Esophagus squamous epithelium (tissue), 4 donors: ENCODE data around the gene NCOR2.

ENCODE experiments used
- POLR2A ChIP-seq, 4 donors: fragments of 450-650 bp; IDR thresholded peaks; one replicate each; pipeline ENCODE4 v1.6.1; 2017; ENCODE audit warnings: antibody characterized with exemption in 4 of 4, mild to moderate bottlenecking in 4 of 4, moderate library complexity in 3 of 4
- TF ChIP-seq, protein P1 (sequence below), 6 experiments: fragments of 450-650 bp in 4 of 6; fragments of 200-600 bp in 2 of 6; sonication (generic) in 2 of 6; IDR thresholded peaks; one replicate each; pipeline ENCODE4 v1.5.1; 2016 to 2019; ENCODE audit warnings: antibody characterized with exemption in 6 of 6, mild to moderate bottlenecking in 4 of 6, moderate library complexity in 4 of 6

DNA sequence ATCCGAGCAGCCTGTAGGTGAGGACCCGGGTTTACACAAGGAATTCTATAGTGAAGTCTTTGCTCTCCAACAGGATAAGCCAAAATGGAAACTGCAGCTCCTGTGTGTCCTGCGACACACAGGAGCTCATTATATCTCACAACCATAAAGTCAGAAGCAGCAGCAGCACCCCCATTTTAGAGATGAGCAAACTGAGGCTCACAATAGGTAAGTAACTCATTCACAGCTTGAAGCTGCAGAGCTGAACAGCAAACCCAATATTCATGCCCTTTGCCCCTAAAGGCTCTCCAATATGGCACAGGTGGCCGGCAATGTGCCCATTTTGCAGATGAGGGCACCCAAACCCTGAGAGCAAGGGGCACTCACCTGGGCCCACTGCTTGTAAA lies 4.6 kb downstream of the NCOR2 start:
- TF ChIP-seq, protein P1, sequence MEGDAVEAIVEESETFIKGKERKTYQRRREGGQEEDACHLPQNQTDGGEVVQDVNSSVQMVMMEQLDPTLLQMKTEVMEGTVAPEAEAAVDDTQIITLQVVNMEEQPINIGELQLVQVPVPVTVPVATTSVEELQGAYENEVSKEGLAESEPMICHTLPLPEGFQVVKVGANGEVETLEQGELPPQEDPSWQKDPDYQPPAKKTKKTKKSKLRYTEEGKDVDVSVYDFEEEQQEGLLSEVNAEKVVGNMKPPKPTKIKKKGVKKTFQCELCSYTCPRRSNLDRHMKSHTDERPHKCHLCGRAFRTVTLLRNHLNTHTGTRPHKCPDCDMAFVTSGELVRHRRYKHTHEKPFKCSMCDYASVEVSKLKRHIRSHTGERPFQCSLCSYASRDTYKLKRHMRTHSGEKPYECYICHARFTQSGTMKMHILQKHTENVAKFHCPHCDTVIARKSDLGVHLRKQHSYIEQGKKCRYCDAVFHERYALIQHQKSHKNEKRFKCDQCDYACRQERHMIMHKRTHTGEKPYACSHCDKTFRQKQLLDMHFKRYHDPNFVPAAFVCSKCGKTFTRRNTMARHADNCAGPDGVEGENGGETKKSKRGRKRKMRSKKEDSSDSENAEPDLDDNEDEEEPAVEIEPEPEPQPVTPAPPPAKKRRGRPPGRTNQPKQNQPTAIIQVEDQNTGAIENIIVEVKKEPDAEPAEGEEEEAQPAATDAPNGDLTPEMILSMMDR (IDR thresholded peaks at IDR 0.05), result no peak
- no peak for TF ChIP-seq POLR2A (IDR thresholded peaks at IDR 0.05)
